Erythroblast (primary cell): ENCODE measurements around the gene PRAC1.

Source experiments
- DNase-seq, 2 experiments: peaks; one replicate each; lab custom pipeline; 2025; lab: John Stamatoyannopoulos, UW
- GATA1 ChIP-seq: IDR thresholded peaks from 2 replicates; pipeline ENCODE4 v1.6.1; 2011; ENCODE audit warnings: low read depth, mild to moderate bottlenecking, control low read depth, low read length, moderate library complexity
- POLR2A ChIP-seq: IDR thresholded peaks from 2 replicates; pipeline ENCODE4 v1.6.1; 2011; ENCODE audit warnings: mild to moderate bottlenecking, low read length

The PRAC1 gene

DNA sequence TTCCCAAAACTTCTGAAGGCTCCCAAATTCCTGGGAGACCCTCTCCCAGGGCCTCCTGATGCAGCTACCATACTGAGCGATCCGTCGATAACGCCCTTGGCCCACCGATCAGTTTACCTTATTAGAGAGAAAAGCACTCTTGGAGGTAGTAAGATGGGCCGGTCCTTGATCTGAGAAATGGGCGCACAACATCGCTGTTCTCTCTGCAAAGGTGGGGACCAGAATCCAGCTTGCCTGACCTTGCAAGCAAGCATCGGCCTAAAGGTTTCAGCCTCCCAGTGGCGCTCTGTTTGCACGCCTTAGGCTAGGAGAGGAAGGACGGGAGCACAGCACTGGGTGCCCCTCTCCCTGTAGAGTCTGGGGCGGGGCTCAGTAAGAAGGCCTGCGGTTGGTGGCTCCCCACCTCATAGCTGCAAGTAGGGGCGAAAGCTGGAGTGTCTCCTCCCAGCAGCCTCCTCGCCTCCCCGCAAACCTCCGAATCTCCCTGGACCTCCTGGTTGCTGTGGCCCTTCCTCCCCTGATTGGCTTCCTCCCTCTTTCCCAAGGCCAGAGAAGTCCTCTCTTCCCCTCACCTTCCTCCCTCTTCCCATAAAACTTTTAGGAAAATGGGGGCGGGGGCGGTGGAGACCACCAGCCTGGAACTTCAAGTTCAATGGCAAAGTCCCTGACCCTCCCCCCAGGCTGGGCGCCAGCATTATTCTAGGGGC lies at the start of gene PRAC1:
TSS of gene PRAC1 (minus strand) at position 318 of the 707 bp plus-strand sequence. CDS start at position 192, 126 bp downstream.
- TF ChIP-seq POLR2A, result no peak
- no peak for TF ChIP-seq GATA1
- no peak for DNase-seq

DNA sequence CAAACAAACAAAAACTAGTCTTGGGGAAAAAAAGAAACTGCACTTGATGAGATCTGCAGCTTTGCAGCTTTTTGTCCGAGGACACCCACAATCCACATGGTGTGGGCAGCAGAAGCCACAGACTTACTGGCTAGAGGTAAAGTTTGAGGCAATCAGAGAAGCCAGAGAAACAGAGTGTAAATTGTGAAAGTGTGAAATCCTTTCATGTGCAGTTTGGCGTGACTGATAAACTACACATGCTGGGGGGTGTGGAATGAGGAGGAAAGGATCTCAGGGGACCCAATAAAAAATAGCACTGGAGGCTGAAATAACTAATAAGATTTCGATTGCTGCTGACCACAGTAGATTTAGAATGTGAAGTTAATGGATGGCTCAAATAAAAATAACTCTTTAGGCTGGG lies 48.6 kb upstream of the PRAC1 start:
- no peak for TF ChIP-seq POLR2A
- TF ChIP-seq GATA1, result no peak
- no peak for DNase-seq

DNA sequence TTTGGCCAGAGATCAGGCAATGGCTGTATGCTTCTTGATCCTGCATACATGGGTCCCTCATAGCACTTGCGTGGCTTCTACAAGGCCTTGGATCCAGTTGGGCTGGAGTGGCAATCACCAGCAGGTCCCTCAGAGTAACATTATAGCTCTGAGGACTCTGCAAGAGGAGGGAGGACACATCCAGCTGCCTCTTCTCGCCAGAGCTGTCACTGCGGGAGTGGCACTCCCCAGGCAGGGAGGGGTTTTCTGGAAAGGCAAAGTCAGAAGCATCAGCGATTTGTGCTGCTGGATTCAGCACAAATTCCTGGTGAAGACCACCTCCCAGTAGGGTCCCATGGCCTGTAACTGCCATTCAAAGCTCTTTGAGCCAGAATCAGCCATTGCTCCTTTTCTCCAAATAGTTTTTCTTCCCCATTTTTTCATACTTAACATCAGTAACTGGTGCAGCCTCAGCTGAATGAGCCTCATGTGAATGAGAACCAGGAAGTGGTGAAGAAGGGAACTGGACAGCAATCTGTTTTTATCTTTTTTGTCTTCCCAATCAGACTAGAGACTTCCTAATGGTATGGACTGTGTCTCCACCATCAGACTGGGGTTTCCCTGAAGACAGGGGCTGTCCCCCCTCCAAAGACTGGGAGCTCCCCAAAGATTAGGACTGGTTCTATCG lies 46.8 kb upstream of the PRAC1 start:
- no peak for TF ChIP-seq POLR2A
- TF ChIP-seq GATA1, result no peak
- DNase-seq, result no peak

DNA sequence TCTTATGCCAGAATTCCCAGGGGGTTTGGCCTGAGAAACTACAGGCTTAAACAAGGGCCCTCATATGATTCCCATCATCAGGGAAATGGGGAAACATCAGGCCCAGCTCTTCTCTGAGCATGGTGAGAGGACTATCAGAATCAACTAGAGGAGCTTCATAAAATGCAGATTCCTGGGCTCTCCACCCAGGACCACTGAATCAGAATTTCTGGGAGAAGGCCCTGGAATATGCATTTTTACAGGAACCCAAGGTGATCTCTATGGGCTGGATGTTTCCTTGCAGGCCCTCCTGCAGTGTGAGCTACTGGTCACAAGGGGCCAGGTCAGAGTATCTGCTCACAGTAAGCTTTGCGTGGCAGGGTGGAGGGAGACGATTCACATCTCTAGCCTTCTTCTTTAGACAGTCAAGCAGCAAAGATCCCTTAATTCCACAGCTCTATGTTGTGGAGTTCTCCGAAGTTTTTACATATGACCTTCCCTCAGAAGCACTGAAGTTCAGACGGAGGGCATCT lies 45.0 kb upstream of the PRAC1 start:
- TF ChIP-seq POLR2A (no peak), GATA1 (no peak)
- no peak for DNase-seq

DNA sequence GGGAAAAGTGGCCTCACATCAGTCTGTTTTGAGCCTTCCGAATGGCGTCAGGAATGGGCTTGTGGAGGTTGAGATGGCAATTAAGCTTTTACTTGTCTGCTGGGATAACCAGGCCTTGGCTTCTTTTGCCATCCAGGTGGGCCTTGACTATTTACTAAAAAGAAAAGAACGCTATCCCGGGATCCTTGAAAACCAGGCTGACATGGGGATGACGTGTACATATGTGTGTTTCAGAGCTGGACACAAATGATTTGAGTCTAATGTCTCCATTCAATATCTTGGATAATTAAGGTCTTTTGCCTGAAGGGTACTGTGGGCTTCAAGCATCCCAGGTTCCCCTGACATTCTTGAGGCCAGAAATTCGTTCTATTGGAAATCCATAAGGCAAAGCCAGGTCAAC lies 38.8 kb upstream of the PRAC1 start:
- TF ChIP-seq POLR2A, result no peak
- no peak for TF ChIP-seq GATA1
- DNase-seq, result no peak

DNA sequence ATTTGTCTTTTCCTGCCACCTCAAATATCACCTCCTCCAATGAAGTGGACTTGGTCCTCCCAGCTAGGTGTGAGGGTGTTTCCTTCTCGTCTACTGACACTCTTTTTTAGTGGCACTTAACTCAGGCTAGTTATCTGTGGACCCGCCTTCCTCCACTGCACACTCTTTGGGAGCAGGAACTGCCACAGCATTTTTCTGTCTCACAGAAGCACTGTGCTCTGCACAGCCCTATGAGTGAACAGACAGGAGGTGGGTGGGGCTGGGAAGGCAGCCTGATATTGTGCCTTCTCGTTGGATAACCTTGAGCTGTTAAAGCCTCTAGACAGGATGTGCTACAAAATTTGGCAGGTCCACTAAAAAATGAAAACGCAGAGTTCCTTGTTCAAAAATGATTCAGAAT lies 38.1 kb upstream of the PRAC1 start:
- DNase-seq, result no peak
- TF ChIP-seq POLR2A (no peak), GATA1 (no peak)

DNA sequence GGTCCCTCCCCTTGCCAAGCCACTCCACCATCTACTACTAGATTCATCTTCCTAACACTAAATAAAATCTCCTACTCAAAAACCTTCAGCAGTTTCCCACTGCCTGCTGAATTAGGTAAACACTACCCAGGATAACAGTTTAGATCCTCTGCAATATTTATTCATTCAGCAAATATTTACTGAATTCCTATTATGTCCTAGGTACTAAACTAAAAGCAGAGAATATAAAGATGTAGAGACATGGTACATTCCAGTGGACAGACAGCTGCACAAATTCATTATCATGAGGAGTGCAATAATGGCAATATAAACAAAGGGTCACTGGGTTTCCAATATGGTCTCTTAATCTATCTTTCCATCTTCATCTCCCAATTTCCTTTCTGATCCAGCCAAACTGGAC lies 37.0 kb upstream of the PRAC1 start:
- no peak for DNase-seq
- TF ChIP-seq GATA1 (no peak), POLR2A (no peak)

DNA sequence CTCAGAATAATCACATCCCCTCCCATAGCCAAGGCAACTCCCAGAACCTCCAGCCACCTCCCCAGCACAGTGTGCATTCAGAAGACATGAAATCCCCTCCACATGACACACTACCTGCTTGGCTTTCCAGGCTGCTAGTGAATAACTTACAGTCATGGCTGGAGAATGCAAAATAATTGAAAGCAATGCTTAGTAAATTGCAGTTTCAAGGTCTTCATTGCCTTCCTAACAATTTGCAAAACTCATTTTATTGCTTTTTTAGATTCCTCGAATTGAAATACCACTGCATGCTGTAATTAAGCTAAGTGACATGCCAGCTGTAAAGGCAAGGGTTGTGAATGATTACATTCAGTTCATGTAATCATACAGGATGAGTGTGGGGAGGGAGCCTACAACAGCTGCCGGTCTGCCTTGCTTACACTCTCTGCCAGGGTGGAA lies 35.2 kb upstream of the PRAC1 start:
- no peak for DNase-seq
- TF ChIP-seq POLR2A (no peak), GATA1 (no peak)

DNA sequence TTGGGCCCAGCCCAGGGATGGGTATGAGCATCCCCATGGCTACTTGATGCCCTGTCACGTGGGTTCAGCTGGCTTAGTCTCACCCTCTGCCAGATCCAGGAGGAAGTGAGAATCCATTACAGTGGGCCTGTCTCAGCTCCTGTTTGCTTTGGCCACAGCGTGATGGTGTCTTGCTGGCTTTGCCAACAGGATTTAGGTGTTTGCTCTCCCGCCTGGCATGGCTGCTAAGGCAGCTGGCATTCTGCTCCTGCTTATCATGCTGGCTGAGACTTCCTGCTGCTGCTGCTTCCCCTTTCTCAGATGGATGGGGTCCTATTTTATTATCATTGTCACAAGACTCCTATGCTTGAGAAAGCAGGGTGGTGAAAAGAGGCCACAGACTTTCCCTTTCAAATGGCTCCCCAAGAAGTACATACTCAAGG lies 34.5 kb upstream of the PRAC1 start:
- DNase-seq, result no peak

DNA sequence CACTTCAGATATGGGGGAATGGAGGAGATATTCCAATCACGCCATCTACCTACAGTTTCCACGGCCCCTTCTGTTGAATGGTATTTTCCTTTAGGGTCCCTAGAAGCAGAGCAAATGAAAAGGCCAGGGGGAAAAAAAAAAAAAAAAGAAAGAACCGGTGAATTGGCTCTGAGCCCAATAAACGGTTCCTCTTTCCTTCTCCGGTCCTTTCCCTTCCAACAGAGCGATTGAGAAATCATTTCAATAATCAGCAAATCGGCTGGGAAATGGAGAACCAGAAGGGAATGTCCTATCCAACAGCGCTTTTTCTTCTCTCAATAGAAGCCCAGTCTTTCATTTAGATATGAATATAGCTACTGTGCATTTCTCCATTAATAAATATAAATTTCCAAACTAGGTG lies 33.0 kb upstream of the PRAC1 start:
- TF ChIP-seq POLR2A, result no peak
- no peak for TF ChIP-seq GATA1
- no peak for DNase-seq

More for the DNA sequence above, 34.5 kb upstream of the PRAC1 start:
- TF ChIP-seq GATA1 (no peak), POLR2A (no peak)

DNA sequence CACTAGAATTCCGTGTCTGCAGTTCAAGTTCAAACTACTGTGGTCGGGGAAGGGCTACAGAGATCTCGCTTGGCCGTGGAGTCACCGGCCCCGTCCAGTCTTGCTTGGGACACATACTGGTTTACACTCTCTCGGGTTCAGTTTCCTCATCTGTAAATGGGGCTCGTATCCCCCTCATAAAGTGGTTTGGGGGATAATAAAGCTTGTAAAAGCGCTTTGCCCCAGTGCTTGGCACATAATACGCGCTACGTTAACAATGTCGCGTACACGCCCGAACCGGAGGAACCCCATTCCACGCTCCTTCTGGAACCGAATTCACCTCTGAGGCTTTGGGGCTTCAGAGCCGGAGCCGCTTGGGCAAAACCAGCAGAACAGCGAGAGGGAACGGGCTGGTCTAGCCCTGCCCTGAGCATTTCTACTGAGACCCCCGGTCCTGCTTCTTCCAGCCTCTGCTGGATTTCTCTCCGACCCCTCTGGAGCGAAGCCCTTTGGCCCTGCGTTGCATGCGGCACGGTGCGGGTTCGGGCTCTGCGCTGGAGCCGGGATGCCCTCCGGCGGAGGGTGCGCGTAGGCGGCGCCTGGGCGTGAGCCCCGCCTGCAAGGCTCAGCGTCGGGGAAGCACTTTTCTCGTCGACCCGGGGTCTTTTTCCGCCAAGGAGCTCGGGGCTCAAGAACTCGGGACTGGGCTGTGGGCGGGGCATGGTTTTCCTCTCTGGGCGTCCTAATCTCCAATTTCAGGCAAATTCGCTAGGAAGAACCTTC lies 32.4 kb upstream of the PRAC1 start:
- no peak for DNase-seq
- no peak for TF ChIP-seq POLR2A
- no peak for TF ChIP-seq GATA1

DNA sequence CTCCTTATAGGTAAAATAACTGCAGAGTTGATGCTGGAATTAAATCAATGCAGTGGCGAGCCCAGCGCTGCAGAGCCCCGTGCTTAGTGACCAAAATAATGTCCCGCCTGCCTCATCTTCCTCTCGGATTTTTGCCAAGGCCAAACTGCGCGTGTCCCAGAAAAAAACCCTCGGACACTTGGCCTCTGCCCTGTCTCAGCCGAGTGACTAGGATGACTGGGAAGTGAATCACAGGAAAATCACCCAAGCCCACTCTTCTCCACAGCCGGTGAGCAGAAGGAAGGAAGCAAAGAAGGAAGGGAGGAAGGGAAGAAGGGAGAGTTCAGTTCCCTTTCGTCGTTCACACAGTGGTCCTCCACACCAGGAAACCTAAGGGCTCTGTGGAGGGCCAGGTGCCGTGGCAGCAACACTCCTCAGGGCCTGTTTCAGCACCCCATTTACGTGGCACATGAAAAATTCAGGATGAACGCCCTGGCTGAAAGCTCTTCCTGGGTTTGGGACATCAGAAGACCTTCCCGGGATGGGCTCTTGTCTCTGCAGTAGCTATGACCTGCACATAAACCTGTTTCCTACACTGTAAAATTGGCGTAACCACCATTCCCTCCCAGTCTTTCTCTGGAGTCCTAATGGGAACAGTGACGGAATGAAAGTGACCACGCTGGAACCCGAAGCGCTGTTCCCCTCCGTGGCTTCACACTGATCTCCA lies 31.6 kb upstream of the PRAC1 start:
- TF ChIP-seq GATA1 (no peak), POLR2A (no peak)
- DNase-seq, result no peak

DNA sequence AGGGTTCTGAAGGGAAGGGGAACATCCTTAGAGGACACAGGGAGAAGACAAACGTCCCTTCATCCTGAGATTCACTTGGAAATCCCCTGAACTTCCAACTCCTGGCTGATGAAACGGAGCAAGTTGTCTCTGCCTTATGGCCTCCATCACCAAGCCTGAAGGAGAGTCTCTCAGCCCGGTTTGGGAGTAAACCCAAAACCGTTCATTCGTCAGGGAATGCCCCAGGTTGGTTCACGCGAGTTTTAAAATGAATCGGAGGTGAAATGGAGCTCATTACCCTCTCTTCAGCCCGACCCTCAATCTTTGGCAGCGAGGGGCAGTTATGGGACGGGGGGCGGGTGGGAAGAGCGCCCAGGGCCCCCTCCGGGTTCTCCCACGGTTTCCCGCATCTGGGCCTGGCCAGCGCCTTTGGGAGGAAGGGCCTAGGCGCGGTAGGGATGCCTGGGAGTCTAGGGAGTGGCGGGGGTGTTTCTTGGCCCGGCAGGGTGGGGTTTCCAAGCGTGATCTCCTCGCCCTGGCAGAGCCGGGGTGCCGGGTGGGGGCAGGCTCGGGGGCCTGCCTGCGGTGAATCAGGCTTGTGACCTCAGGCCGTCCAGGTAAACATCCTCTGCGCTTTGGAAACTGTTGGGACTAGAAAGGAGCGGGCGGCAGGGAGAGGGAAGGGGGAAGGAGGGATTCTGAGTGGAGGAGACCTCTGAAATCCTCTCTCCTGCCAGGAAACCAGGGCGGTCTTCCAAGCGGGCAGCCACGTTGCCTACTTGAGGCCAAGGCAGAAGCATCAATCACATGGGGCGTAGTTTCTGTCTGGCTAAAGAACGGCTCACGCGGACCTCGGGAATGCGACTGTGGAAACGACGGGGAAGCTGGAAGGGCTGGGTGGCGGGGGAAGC lies 30.3 kb upstream of the PRAC1 start:
- TF ChIP-seq POLR2A, result no peak
- TF ChIP-seq GATA1, result no peak
- DNase-seq, result no peak
